ENCODE data around the gene PRPSAP2. TPM values are rescaled to one million over a fixed set of nuclear protein-coding genes. Genes with fewer than 3 reads are reported as not detected.
A peak's percentile ranks its signal among the peaks of the same experiment; 100 is the strongest.

The PRPSAP2 gene
- total RNA-seq, 1 experiment from 2014 or later, result 62.9 TPM

GRCh38 chr17:18958611-18959010 is 100.7 kb downstream of the PRPSAP2 start:
- no peaks in the 10 kb centered on the region for H3K36me3 ChIP-seq (replicated peaks; ENCODE audit: control insufficient read depth, insufficient read depth, low read length)
- no peak overlapping the region for H3K4me3 ChIP-seq (ENCODE audit: insufficient read depth, low read depth, low read length)
- peak; percentile 19 for DNase-seq
- H3K27me3 ChIP-seq (ENCODE audit: control insufficient read depth, insufficient read depth, low read length), result no peaks in the 10 kb centered on the region

DNA sequence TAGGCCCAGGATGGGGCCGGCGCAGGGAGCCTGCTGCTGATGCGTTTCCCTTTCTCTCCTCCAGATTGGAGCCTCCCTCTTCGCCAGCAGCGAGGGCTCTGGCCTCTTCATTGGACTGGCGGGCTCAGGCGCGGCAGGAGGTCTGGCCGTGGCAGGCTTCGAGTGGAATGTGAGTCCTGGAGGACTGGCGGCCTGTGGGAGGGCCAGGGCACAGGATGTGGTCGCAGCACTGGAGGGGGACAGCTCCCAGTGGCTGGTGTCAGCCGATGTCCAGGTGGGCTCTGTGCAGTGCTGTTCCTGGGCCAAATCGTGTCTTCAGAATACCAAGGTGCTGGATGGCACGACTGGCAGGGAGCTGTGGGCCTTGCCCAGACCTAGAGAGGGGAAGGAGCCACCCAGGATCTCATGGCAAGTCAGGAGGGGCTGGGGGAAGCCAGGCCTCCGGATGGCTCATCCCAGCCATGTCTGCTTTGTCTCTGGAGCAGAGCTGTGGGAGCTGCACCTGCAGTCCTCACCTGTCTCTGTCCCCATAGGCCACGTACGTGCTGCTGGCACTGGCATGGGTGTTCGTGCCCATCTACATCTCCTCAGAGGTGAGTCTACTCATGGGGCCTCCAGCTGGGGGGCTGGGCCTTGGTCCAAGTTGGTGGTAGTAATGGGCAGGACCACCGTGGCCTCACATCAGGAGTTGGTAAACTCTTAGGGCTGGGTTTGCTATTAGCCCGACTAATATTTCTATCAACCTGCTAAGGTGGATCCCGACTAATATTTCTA is 101.3 kb downstream of the PRPSAP2 start:
- H3K27me3 ChIP-seq (ENCODE audit: control insufficient read depth, insufficient read depth, low read length), result no peaks in the 10 kb centered on the region
- DNase-seq, result peak; percentile 45
- no peak overlapping the region for H3K4me3 ChIP-seq (ENCODE audit: insufficient read depth, low read depth, low read length)
- H3K36me3 ChIP-seq (replicated peaks; ENCODE audit: control insufficient read depth, insufficient read depth, low read length), result no peaks in the 10 kb centered on the region

GRCh38 chr17:18959845-18960240 is 101.9 kb downstream of the PRPSAP2 start:
- peak; percentile 26 for DNase-seq
- H3K27me3 ChIP-seq (ENCODE audit: control insufficient read depth, insufficient read depth, low read length), result no peaks in the 10 kb centered on the region

DNA sequence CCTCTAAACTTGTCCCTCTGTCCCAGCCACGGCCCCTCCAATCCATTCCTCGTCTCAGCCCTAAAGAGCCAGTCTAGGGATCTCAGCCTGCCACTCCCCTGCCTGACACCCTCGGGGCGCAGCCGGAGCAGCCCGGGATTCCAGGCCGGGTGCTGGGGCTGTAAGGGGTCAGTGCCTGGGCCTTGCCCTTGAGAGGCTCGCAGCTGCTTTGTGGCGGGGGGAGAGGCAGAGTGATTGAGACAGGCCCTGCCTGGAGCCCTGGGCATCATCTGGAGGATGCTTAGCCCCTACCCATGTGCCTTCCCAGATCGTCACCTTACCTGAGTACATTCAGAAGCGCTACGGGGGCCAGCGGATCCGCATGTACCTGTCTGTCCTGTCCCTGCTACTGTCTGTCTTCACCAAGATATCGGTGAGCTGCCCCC is 102.3 kb downstream of the PRPSAP2 start:
- Histone ChIP-seq H3K36me3 (replicated peaks; ENCODE audit: control insufficient read depth, insufficient read depth, low read length) (no peaks in the 10 kb centered on the region), H3K27me3 (ENCODE audit: control insufficient read depth, insufficient read depth, low read length) (no peaks in the 10 kb centered on the region), H3K4me3 (ENCODE audit: insufficient read depth, low read depth, low read length) (no peak overlapping the region)
- DNase-seq, result no peak

More at GRCh38 chr17:18959845-18960240, 101.9 kb downstream of the PRPSAP2 start:
- no peak overlapping the region for H3K4me3 ChIP-seq (ENCODE audit: insufficient read depth, low read depth, low read length)
- no peaks in the 10 kb centered on the region for H3K36me3 ChIP-seq (replicated peaks; ENCODE audit: control insufficient read depth, insufficient read depth, low read length)

- H3K4me3 ChIP-seq (ENCODE audit: insufficient read depth, low read depth, low read length), result no peak overlapping the region
- H3K27me3 ChIP-seq (ENCODE audit: control insufficient read depth, insufficient read depth, low read length), result no peaks in the 10 kb centered on the region
- no peaks in the 10 kb centered on the region for H3K36me3 ChIP-seq (replicated peaks; ENCODE audit: control insufficient read depth, insufficient read depth, low read length)
- peak; percentile 96 for DNase-seq
Measured at GRCh38 chr17:18960803-18961511, 103.0 kb downstream of the PRPSAP2 start.

- no peaks in the 10 kb centered on the region for H3K27me3 ChIP-seq (ENCODE audit: control insufficient read depth, insufficient read depth, low read length)
- H3K36me3 ChIP-seq (replicated peaks; ENCODE audit: control insufficient read depth, insufficient read depth, low read length), result no peaks in the 10 kb centered on the region
- H3K4me3 ChIP-seq (ENCODE audit: insufficient read depth, low read depth, low read length), result no peak overlapping the region
- DNase-seq, result peak; percentile 43
Measured at GRCh38 chr17:18961634-18962493, 103.9 kb downstream of the PRPSAP2 start.

DNA sequence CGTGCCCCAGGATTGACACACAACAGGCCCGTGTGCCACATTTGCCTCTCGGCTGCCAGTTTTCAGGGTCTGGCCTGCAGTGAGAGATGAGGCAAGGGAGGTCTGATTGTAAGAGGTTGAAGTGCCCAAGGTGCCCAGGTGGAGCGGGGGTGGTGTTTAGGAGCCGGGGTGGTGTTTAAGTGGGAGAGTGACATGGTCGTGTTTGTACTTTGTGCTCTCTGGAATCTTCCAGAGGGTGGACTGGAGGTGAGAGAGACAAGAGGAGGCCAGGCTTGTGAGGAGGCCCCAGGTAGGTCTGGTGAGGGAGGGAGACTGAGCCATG is 104.5 kb downstream of the PRPSAP2 start:
- H3K36me3 ChIP-seq (replicated peaks; ENCODE audit: control insufficient read depth, insufficient read depth, low read length), result no peaks in the 10 kb centered on the region
- H3K4me3 ChIP-seq (ENCODE audit: insufficient read depth, low read depth, low read length), result no peak overlapping the region
- peak; percentile 32 for DNase-seq
- no peaks in the 10 kb centered on the region for H3K27me3 ChIP-seq (ENCODE audit: control insufficient read depth, insufficient read depth, low read length)

- Histone ChIP-seq H3K4me3 (ENCODE audit: insufficient read depth, low read depth, low read length) (no peak overlapping the region), H3K27me3 (ENCODE audit: control insufficient read depth, insufficient read depth, low read length) (no peaks in the 10 kb centered on the region), H3K36me3 (replicated peaks; ENCODE audit: control insufficient read depth, insufficient read depth, low read length) (no peaks in the 10 kb centered on the region)
- peak; percentile 52 for DNase-seq
Measured at GRCh38 chr17:18963126-18964017, 105.4 kb downstream of the PRPSAP2 start.

- peak; percentile 33 for DNase-seq
- no peaks in the 10 kb centered on the region for H3K36me3 ChIP-seq (replicated peaks; ENCODE audit: control insufficient read depth, insufficient read depth, low read length)
- no peaks in the 10 kb centered on the region for H3K27me3 ChIP-seq (ENCODE audit: control insufficient read depth, insufficient read depth, low read length)
- no peak overlapping the region for H3K4me3 ChIP-seq (ENCODE audit: insufficient read depth, low read depth, low read length)
Measured at GRCh38 chr17:18964018-18964351, 106.1 kb downstream of the PRPSAP2 start.

- no peaks in the 10 kb centered on the region for H3K27me3 ChIP-seq (ENCODE audit: control insufficient read depth, insufficient read depth, low read length)
- no peak overlapping the region for H3K4me3 ChIP-seq (ENCODE audit: insufficient read depth, low read depth, low read length)
- DNase-seq, result peak; percentile 42
- H3K36me3 ChIP-seq (replicated peaks; ENCODE audit: control insufficient read depth, insufficient read depth, low read length), result no peaks in the 10 kb centered on the region
Measured at GRCh38 chr17:18964550-18964949, 106.6 kb downstream of the PRPSAP2 start.

- no peak for DNase-seq
- Histone ChIP-seq H3K27me3 (ENCODE audit: control insufficient read depth, insufficient read depth, low read length) (no peaks in the 10 kb centered on the region), H3K4me3 (ENCODE audit: insufficient read depth, low read depth, low read length) (no peak overlapping the region), H3K36me3 (replicated peaks; ENCODE audit: control insufficient read depth, insufficient read depth, low read length) (no peaks in the 10 kb centered on the region; the same call in 1 of the 2 replicates)
Measured at GRCh38 chr17:18965530-18966236, 107.8 kb downstream of the PRPSAP2 start.

GRCh38 chr17:18966831-18967624 is 109.1 kb downstream of the PRPSAP2 start:
- peak; percentile 84 for DNase-seq
- no peaks in the 10 kb centered on the region for H3K27me3 ChIP-seq (ENCODE audit: control insufficient read depth, insufficient read depth, low read length)
- no peak overlapping the region for H3K4me3 ChIP-seq (ENCODE audit: insufficient read depth, low read depth, low read length)
- peaks cover 5% of the 10 kb centered on the region for H3K36me3 ChIP-seq (replicated peaks; ENCODE audit: control insufficient read depth, insufficient read depth, low read length)

GRCh38 chr17:18967916-18968315 is 110.0 kb downstream of the PRPSAP2 start:
- Histone ChIP-seq H3K27me3 (ENCODE audit: control insufficient read depth, insufficient read depth, low read length) (no peaks in the 10 kb centered on the region), H3K36me3 (replicated peaks; ENCODE audit: control insufficient read depth, insufficient read depth, low read length) (peaks cover 5% of the 10 kb centered on the region), H3K4me3 (ENCODE audit: insufficient read depth, low read depth, low read length) (no peak overlapping the region)
- DNase-seq, result no peak

Measured in H7 (cell line).